Lower lobe of right lung (tissue), 2 donors: Measurements from ENCODE around the gene KDR. TPM values are rescaled to one million over a fixed set of nuclear protein-coding genes. Genes with fewer than 3 reads are reported as not detected.

Experiments used
- ATAC-seq, 2 donors: fragments of 200-7000 bp; cut with Tn5 transposase; one replicate each; pipeline ENCODE4 v1.9.1; 2020 to 2022; ENCODE audit warnings: mild to moderate bottlenecking in 2 of 2, moderate library complexity in 2 of 2
- DNase-seq: peaks from one replicate; pipeline ENCODE4 v3.0.0-alpha.2; 2020
- H3K27ac ChIP-seq: fragments of 200-600 bp; one replicate; pipeline ENCODE4 v1.8.0; 2022
- H3K27me3 ChIP-seq: fragments of 200-600 bp; one replicate; pipeline ENCODE4 v1.8.0; 2022; ENCODE audit warnings: low read depth
- H3K36me3 ChIP-seq: fragments of 200-600 bp; one replicate; pipeline ENCODE4 v1.8.0; 2022; ENCODE audit warnings: mild to moderate bottlenecking
- H3K4me1 ChIP-seq: fragments of 200-600 bp; one replicate; pipeline ENCODE4 v1.8.0; 2022
- H3K4me3 ChIP-seq: fragments of 200-600 bp; one replicate; pipeline ENCODE4 v1.8.0; 2022; ENCODE audit warnings: mild to moderate bottlenecking
- H3K9me3 ChIP-seq: fragments of 200-600 bp; one replicate; pipeline ENCODE4 v1.8.0; 2022
- CTCF ChIP-seq: fragments of 200-600 bp; IDR thresholded peaks from one replicate; pipeline ENCODE4 v1.8.0; 2022; ENCODE audit warnings: antibody characterized with exemption, mild to moderate bottlenecking
- intact Hi-C: fragments of 100-400 bp; cut with DNase I; formaldehyde crosslinking; loops from one replicate; pipeline ENCODE4 v1.11.0; 2022
- total RNA-seq: library from RNA; stranded (reverse); fragmentation: NEBNext Ultra II Directional; extraction: Animal tissue kit (Norgen Biotek cat#: 25700); gene quantifications from one replicate; pipeline ENCODE4 v1.2.1, GENCODE V29; 2021
- donor health status: DM: no; HTN: yes; CAD: no; lungs with severe emphysema.

The KDR gene
- total RNA-seq, 1 donor from 2014 or later = 55.8 TPM

DNA sequence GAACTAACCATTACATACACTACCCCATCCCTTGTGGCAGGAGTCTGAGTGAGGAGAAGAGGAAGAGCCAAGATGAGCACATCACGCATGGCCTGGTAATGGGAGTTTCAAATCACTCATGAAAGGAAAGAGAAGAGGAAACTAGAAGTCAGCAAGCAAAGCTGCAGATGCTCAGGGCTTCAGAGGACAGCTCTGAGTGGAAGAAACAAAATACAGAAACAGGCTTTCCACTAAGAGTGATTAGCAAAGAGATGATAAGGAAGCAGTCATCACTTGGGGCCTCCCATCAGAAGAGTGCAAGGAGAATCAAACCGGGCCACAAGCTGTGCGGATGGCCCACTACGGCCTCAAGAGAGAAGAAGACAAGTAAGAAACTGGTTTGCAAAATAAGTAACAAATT, 25.6 kb downstream of the KDR start:
- Histone ChIP-seq H3K4me3 (no peak overlapping the region), H3K9me3 (no peaks in the 10 kb centered on the region), H3K4me1 (peaks cover 3% of the 10 kb centered on the region), H3K27ac (no peak overlapping the region), H3K36me3 (peaks cover 57% of the 10 kb centered on the region), H3K27me3 (no peaks in the 10 kb centered on the region)
- intact Hi-C loops = no loop called here
- DNase-seq (no peak), ATAC-seq (no peak)
- no peak for TF ChIP-seq CTCF

DNA sequence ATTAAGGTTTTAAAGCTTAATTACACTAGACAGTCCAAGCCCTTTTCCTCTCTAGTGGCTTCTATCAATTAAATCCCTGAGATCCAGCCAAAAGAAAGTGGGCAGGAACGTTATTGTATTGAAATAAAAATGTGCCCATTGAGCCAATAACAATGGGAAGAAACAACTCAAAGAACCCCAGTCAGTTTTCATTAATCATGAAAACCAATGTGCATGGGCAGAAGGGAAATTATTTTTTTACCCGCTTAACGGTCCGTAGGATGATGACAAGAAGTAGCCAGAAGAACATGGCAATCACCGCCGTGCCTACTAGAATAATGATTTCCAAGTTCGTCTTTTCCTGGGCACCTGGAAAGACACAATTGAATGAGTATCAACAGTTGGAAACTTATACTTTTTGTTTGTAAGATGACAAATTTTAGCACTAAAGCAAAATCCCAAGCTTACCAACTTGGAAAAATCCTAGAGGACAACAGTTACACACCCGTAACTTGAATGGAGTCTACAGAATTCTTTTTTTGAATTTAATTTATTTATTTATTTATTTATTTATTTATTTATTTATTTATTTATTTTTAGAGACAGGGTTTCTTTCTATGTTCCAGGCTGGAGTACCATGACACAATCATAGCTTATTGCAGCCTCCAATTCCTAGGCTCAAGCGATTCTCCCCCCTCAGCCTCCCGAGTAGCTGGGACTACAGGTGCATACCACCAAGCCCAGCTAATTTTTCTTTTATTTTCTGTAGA, 26.8 kb downstream of the KDR start:
- no peak for ATAC-seq
- intact Hi-C loops = no loop called here
- peaks cover 53% of the 10 kb centered on the region for H3K36me3 ChIP-seq

DNA sequence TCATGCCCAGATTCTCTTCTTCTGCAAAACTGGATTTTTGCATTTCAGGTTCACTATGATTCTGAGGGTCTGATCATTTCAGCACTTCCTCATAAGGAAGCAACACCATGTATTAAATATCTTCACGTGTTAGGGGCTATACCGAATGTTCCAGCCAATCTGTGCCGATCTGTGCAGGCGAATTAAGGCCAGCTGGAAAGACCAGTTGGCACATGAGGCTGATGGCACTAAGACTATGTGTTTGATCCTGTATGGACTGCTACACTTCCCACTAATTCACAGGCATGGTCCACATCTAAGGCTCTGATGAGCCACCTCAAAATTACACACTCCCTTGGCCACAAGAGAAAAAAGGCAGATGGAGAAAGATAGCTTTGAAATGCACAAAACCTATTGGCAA, 28.8 kb downstream of the KDR start:
- no peak for ATAC-seq
- H3K4me3 ChIP-seq = no peak overlapping the region
- H3K36me3 ChIP-seq = peaks cover 48% of the 10 kb centered on the region
- intact Hi-C loops = no loop called here
- H3K4me1 ChIP-seq = no peaks in the 10 kb centered on the region
- no peak for TF ChIP-seq CTCF
- DNase-seq = no peak
- H3K27me3 ChIP-seq = no peaks in the 10 kb centered on the region
- no peak overlapping the region for H3K27ac ChIP-seq
- H3K9me3 ChIP-seq = no peaks in the 10 kb centered on the region

More for the DNA sequence above, 26.8 kb downstream of the KDR start:
- Histone ChIP-seq H3K27ac (no peak overlapping the region), H3K9me3 (no peaks in the 10 kb centered on the region), H3K27me3 (no peaks in the 10 kb centered on the region), H3K4me1 (no peaks in the 10 kb centered on the region), H3K4me3 (no peak overlapping the region)
- no peak for DNase-seq
- no peak for TF ChIP-seq CTCF

- Histone ChIP-seq H3K4me1 (no peaks in the 10 kb centered on the region), H3K9me3 (no peaks in the 10 kb centered on the region), H3K27ac (no peak overlapping the region), H3K4me3 (no peak overlapping the region), H3K36me3 (peaks cover 48% of the 10 kb centered on the region), H3K27me3 (no peaks in the 10 kb centered on the region)
- DNase-seq (no peak), ATAC-seq (no peak)
- no peak for TF ChIP-seq CTCF
- intact Hi-C loops = no loop called here
Measured at GRCh38 chr4:55096045-55096444, 29.4 kb downstream of the KDR start.

DNA sequence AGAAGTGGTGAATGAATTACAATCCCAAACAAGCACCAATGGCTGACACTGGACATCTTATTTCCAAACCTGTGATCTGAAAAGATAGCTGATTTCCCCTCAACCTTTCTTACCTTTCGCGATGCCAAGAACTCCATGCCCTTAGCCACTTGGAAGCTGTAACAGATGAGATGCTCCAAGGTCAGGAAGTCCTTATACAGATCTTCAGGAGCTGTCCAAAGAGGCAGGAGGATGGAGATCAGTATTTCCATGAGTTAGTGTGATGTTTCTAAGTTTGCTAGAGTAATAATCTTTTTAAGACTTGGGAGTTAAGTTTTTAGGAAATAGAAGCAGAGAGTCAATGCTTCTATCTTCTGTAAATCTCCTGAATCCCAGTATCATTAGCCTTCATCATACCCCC, 32.9 kb downstream of the KDR start:
- no peak for DNase-seq
- no peak for TF ChIP-seq CTCF
- ATAC-seq = no peak
- H3K4me1 ChIP-seq = peaks cover 10% of the 10 kb centered on the region
- H3K36me3 ChIP-seq = peaks cover 57% of the 10 kb centered on the region
- H3K4me3 ChIP-seq = no peak overlapping the region
- no peaks in the 10 kb centered on the region for H3K9me3 ChIP-seq
- intact Hi-C loops = no loop called here
- no peak overlapping the region for H3K27ac ChIP-seq
- no peaks in the 10 kb centered on the region for H3K27me3 ChIP-seq
